Stimulated activated CD4-positive, alpha-beta T cell treated with anti-CD3 and anti-CD28 coated beads, Interleukin-15, amount 100 ng/mL, for 48 hours (primary cell): ENCODE results near the gene ADGRG3.
"Not testable (repeated sequence)": the region's sequence is repeated elsewhere in the genome, so short reads cannot be mapped to it uniquely, and the experiment has no call there.

Experiments used
- DNase-seq, 2 donors: peaks; one replicate each; pipeline ENCODE4 v3.0.0-alpha.2; 2020; ENCODE audit warnings: low read depth in 2 of 2

The ADGRG3 gene

GRCh38 chr16:57713596-57713995 lies 45.5 kb downstream of the ADGRG3 start:
- DNase-seq: no peak

- no peak for DNase-seq
Measured at GRCh38 chr16:57714047-57714446, 45.9 kb downstream of the ADGRG3 start.

GRCh38 chr16:57720142-57720575 lies 52.1 kb downstream of the ADGRG3 start:
- no peak for DNase-seq

- DNase-seq: no peak
Measured at GRCh38 chr16:57721356-57722209, 53.5 kb downstream of the ADGRG3 start.

GRCh38 chr16:57722210-57722499 lies 54.0 kb downstream of the ADGRG3 start:
- DNase-seq: no peak

GRCh38 chr16:57722651-57723050 lies 54.5 kb downstream of the ADGRG3 start:
- no peak for DNase-seq

GRCh38 chr16:57723170-57723569 lies 55.1 kb downstream of the ADGRG3 start:
- DNase-seq: no peak

- no peak for DNase-seq
Measured at GRCh38 chr16:57724531-57724930, 56.4 kb downstream of the ADGRG3 start.

GRCh38 chr16:57725151-57725550 lies 57.0 kb downstream of the ADGRG3 start:
- no peak for DNase-seq

- no peak for DNase-seq
Measured at GRCh38 chr16:57725554-57725953, 57.4 kb downstream of the ADGRG3 start.

- no peak for DNase-seq
Measured at GRCh38 chr16:57725976-57726375, 57.9 kb downstream of the ADGRG3 start.

GRCh38 chr16:57726433-57726947 lies 58.4 kb downstream of the ADGRG3 start:
- no peak for DNase-seq

- DNase-seq: no peak
Measured at GRCh38 chr16:57727610-57728009, 59.5 kb downstream of the ADGRG3 start.

- DNase-seq: no peak
Measured at GRCh38 chr16:57728336-57729181, 60.5 kb downstream of the ADGRG3 start.

GRCh38 chr16:57729182-57729484 lies 61.0 kb downstream of the ADGRG3 start:
- no peak for DNase-seq

GRCh38 chr16:57729852-57730251 lies 61.7 kb downstream of the ADGRG3 start:
- not testable (repeated sequence) for DNase-seq

- no peak for DNase-seq
Measured at GRCh38 chr16:57730771-57731730, 62.9 kb downstream of the ADGRG3 start.

- no peak for DNase-seq
Measured at GRCh38 chr16:57732037-57732436, 63.9 kb downstream of the ADGRG3 start.

GRCh38 chr16:57732714-57733113 lies 64.6 kb downstream of the ADGRG3 start:
- no peak for DNase-seq

GRCh38 chr16:57734308-57734924 lies 66.3 kb downstream of the ADGRG3 start:
- no peak for DNase-seq
